C1 segment of cervical spinal cord (tissue), 14 donors: Measurements from ENCODE around the gene AAGAB.

Source experiments
- DNase-seq, 14 donors: peaks; one replicate each; lab custom pipeline; 2025; lab: John Stamatoyannopoulos, UW

Gene AAGAB

GRCh38 chr15:67210555-67211168 lies 43.8 kb downstream of the AAGAB start:
- no peak for DNase-seq

GRCh38 chr15:67208396-67208795 lies 46.1 kb downstream of the AAGAB start:
- no peak for DNase-seq

GRCh38 chr15:67207555-67208207 lies 46.8 kb downstream of the AAGAB start:
- DNase-seq, result no peak

- DNase-seq, result no peak
These were observed 51.5 kb downstream of the AAGAB start for GRCh38 chr15:67202991-67203390.

GRCh38 chr15:67202091-67202490 lies 52.4 kb downstream of the AAGAB start:
- DNase-seq, result no peak

GRCh38 chr15:67201136-67201535 lies 53.3 kb downstream of the AAGAB start:
- DNase-seq, result peak in 1 of 14 donors; percentile 66

- DNase-seq, result no peak
These were observed 54.3 kb downstream of the AAGAB start for GRCh38 chr15:67199881-67200763.

GRCh38 chr15:67199391-67199790 lies 55.1 kb downstream of the AAGAB start:
- DNase-seq, result no peak

GRCh38 chr15:67198157-67198754 lies 56.2 kb downstream of the AAGAB start:
- no peak for DNase-seq

GRCh38 chr15:67197364-67197695 lies 57.1 kb downstream of the AAGAB start:
- DNase-seq, result no peak

- DNase-seq, result no peak
These were observed 57.6 kb downstream of the AAGAB start for GRCh38 chr15:67196672-67197363.

GRCh38 chr15:67196222-67196621 lies 58.2 kb downstream of the AAGAB start:
- no peak for DNase-seq

GRCh38 chr15:67195305-67195704 lies 59.2 kb downstream of the AAGAB start:
- no peak for DNase-seq

GRCh38 chr15:67194171-67195114 lies 60.0 kb downstream of the AAGAB start:
- DNase-seq, result no peak

- no peak for DNase-seq
These were observed 61.1 kb downstream of the AAGAB start for GRCh38 chr15:67193223-67193990.

GRCh38 chr15:67192185-67192820 lies 62.2 kb downstream of the AAGAB start:
- DNase-seq, result no peak

- DNase-seq, result no peak
These were observed 63.6 kb downstream of the AAGAB start for GRCh38 chr15:67190813-67191212.

- DNase-seq, result no peak
These were observed 64.1 kb downstream of the AAGAB start for GRCh38 chr15:67190326-67190725.

GRCh38 chr15:67189326-67190051 lies 65.0 kb downstream of the AAGAB start:
- no peak for DNase-seq
